CD4-positive, CD25-positive, alpha-beta regulatory T cell (primary cell): ENCODE measurements around the gene DPT. TPM values are rescaled to one million over a fixed set of nuclear protein-coding genes. Genes with fewer than 3 reads are reported as not detected.

Source experiments
- ATAC-seq, 2 donors: fragments of 150-1000 bp; cut with Tn5 transposase; one replicate each; pipeline ENCODE4 v1.10.0; 2021; ENCODE audit warnings: low read depth in 2 of 2, moderate number of reproducible peaks in 2 of 2, moderate library complexity in 1 of 2
- DNase-seq, 3 donors: peaks; one replicate each; pipeline versions ENCODE4 v3.0.0 to v3.0.0-alpha.2; 2012 to 2022; ENCODE audit warnings: mixed read lengths in 1 of 3
- H3K27ac ChIP-seq: one replicate; pipeline ENCODE4 v1.7.0; 2013; ENCODE audit warnings: mild to moderate bottlenecking, low read length; ENCODE audit not compliant: insufficient read depth, poor library complexity, severe bottlenecking
- H3K27me3 ChIP-seq: one replicate; pipeline ENCODE4 v1.7.0; 2013; ENCODE audit warnings: low read length; ENCODE audit not compliant: control insufficient read depth, insufficient read depth
- H3K36me3 ChIP-seq: one replicate; pipeline ENCODE4 v1.7.0; 2013; ENCODE audit warnings: mild to moderate bottlenecking, low read length, moderate library complexity; ENCODE audit not compliant: control insufficient read depth, insufficient read depth
- H3K4me1 ChIP-seq: 2 replicates; pipeline ENCODE4 v1.7.0; 2013; ENCODE audit warnings: mild to moderate bottlenecking, low read length; ENCODE audit not compliant: insufficient read depth, control insufficient read depth, poor library complexity, severe bottlenecking
- H3K4me3 ChIP-seq: one replicate; pipeline ENCODE4 v1.7.0; 2013; ENCODE audit warnings: low read depth, mild to moderate bottlenecking, low read length, moderate library complexity
- H3K9me3 ChIP-seq, 2 experiments: 1 replicate in 1 of 2; 2 replicates in 1 of 2; pipeline ENCODE4 v1.7.0; 2013; ENCODE audit warnings: low read length in 2 of 2, mild to moderate bottlenecking in 1 of 2, moderate library complexity in 1 of 2; ENCODE audit not compliant: control insufficient read depth in 2 of 2
- H3K27ac Mint-ChIP-seq, 3 donors: one replicate each; pipeline ENCODE4 v1.8.0; 2020 to 2022; ENCODE audit warnings: mild to moderate bottlenecking in 3 of 3, mixed read lengths in 3 of 3, moderate library complexity in 2 of 3
- H3K27me3 Mint-ChIP-seq: one replicate; pipeline ENCODE4 v1.8.0; 2022; ENCODE audit warnings: mild to moderate bottlenecking, mixed read lengths
- H3K36me3 Mint-ChIP-seq: one replicate; pipeline ENCODE4 v1.8.0; 2020; ENCODE audit warnings: mixed read lengths
- H3K4me1 Mint-ChIP-seq, 4 donors: one replicate each; pipeline ENCODE4 v1.8.0; 2020 to 2022; ENCODE audit warnings: mixed read lengths in 4 of 4, mild to moderate bottlenecking in 1 of 4
- H3K4me3 Mint-ChIP-seq, 4 donors: one replicate each; pipeline ENCODE4 v1.8.0; 2020 to 2022; ENCODE audit warnings: mild to moderate bottlenecking in 4 of 4, mixed read lengths in 4 of 4, moderate library complexity in 3 of 4
- H3K9me3 Mint-ChIP-seq, 7 donors: one replicate each; pipeline ENCODE4 v1.8.0; 2020 to 2022; ENCODE audit warnings: mixed read lengths in 7 of 7, mild to moderate bottlenecking in 3 of 7, moderate library complexity in 2 of 7
- polyA plus RNA-seq, 4 donors: library from polyadenylated mRNA; unstranded; fragments of 300-500 nt; fragmentation: Illumina TruSeq; gene quantifications; one replicate each; pipeline ENCODE4 v1.2.3, GENCODE V29; 2021
- total RNA-seq: library from RNA; stranded (reverse); gene quantifications from one replicate; pipeline ENCODE4 v1.2.3, GENCODE V29; 2022

Gene DPT
- total and polyA plus RNA-seq, 5 donors from 2014 or later, result not detected

DNA sequence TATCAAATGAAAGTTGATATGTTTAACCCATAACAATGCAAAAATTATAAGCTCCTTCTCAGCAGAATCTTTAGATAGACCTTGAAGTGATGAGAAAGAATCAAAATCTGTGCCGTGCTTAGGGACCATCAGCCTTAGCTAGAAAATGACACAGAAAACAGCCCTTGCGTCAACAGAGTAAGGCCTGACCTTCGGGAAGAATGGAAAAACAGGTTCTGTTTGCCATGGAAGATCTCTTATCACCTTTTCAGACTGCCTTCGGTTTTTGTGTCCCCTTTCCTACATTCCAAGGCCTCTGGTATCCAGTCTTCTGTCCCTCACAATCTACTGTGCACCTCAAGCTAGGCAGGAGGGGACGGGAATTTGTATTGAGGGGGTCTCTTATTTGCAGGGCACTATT lies 37.6 kb upstream of the DPT start:
- no peaks in the 10 kb centered on the region for H3K4me1 ChIP-seq
- Mint-ChIP-seq H3K36me3 (no peaks in the 10 kb centered on the region), H3K27me3 (peaks cover 7% of the 10 kb centered on the region), H3K4me3 (no peak overlapping the region), H3K4me1 (no peaks in the 10 kb centered on the region), H3K9me3 (peaks cover 0 to 2% (median 0%) of the 10 kb centered on the region in 7 donors), H3K27ac (no peak overlapping the region)
- ATAC-seq (no peak), DNase-seq (no peak)
- no peak overlapping the region for H3K4me3 ChIP-seq
- no peaks in the 10 kb centered on the region for H3K27me3 ChIP-seq
- no peak overlapping the region for H3K27ac ChIP-seq
- H3K9me3 ChIP-seq, result no peaks in the 10 kb centered on the region
- H3K36me3 ChIP-seq, result no peaks in the 10 kb centered on the region

DNA sequence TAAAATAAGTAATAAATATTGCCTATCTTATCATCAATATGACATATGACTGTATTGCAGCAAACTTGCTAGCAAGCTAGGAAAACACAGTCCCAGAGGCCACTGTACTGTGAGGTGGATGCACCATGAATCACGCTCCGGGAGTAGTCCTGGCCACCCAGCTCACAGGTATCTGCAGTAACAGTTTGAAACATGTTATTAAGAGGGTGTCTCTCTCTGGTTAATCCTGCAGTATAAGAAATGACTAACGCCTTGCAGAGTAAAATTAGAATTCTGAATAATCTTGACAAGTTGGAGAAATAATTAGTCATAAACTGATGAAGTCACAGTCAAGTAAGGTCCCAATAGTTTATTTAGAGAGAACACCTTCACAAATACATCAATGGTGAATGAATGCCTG lies 34.0 kb upstream of the DPT start:
- Histone ChIP-seq H3K4me3 (no peak overlapping the region), H3K36me3 (no peaks in the 10 kb centered on the region), H3K4me1 (no peaks in the 10 kb centered on the region), H3K27me3 (no peaks in the 10 kb centered on the region), H3K9me3 (no peaks in the 10 kb centered on the region), H3K27ac (no peak overlapping the region)
- Mint-ChIP-seq H3K27ac (no peak overlapping the region), H3K9me3 (peaks cover 0 to 2% (median 0%) of the 10 kb centered on the region in 7 donors), H3K4me3 (no peak overlapping the region), H3K4me1 (no peaks in the 10 kb centered on the region), H3K27me3 (peaks cover 1% of the 10 kb centered on the region), H3K36me3 (no peaks in the 10 kb centered on the region)
- ATAC-seq, result no peak
- no peak for DNase-seq

DNA sequence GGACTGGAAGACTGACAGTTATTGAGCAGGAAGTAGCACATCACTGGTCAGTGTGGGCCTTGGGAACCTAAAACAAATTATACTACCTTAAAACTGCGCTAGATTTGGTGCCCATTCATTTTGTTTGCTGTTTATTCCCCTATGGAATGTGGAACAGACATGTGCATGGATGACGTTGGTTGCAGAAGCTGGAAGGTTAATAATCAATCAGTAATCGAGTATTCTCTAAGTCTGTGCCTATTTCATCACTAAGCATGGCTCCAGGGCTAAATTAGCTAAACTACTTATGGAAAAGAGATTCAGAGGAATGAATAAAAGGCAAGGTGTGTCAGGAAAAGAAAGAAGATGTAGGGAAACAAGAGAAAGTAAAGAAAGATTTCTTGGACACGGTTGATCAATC lies 33.5 kb upstream of the DPT start:
- Histone ChIP-seq H3K9me3 (no peaks in the 10 kb centered on the region), H3K36me3 (no peaks in the 10 kb centered on the region), H3K27ac (no peak overlapping the region), H3K4me1 (no peaks in the 10 kb centered on the region), H3K27me3 (no peaks in the 10 kb centered on the region), H3K4me3 (no peak overlapping the region)
- H3K27ac Mint-ChIP-seq, result no peak overlapping the region
- ATAC-seq (no peak), DNase-seq (no peak)
- peaks cover 4% of the 10 kb centered on the region for H3K27me3 Mint-ChIP-seq
- H3K36me3 Mint-ChIP-seq, result no peaks in the 10 kb centered on the region
- H3K4me1 Mint-ChIP-seq, result no peaks in the 10 kb centered on the region
- H3K4me3 Mint-ChIP-seq, result no peak overlapping the region
- peaks cover 0 to 2% (median 0%) of the 10 kb centered on the region in 7 donors for H3K9me3 Mint-ChIP-seq

GRCh38 chr1:168760781-168761180 lies 31.8 kb upstream of the DPT start:
- Histone ChIP-seq H3K36me3 (no peaks in the 10 kb centered on the region), H3K27me3 (no peaks in the 10 kb centered on the region), H3K4me1 (no peaks in the 10 kb centered on the region), H3K4me3 (no peak overlapping the region), H3K9me3 (no peaks in the 10 kb centered on the region), H3K27ac (no peak overlapping the region)
- peaks cover 0 to 2% (median 0%) of the 10 kb centered on the region in 7 donors for H3K9me3 Mint-ChIP-seq
- no peak for DNase-seq
- H3K36me3 Mint-ChIP-seq, result no peaks in the 10 kb centered on the region
- peaks cover 8% of the 10 kb centered on the region for H3K27me3 Mint-ChIP-seq
- H3K4me3 Mint-ChIP-seq, result no peak overlapping the region
- no peaks in the 10 kb centered on the region for H3K4me1 Mint-ChIP-seq
- no peak for ATAC-seq
- no peak overlapping the region for H3K27ac Mint-ChIP-seq

GRCh38 chr1:168760241-168760640 lies 31.2 kb upstream of the DPT start:
- H3K9me3 Mint-ChIP-seq, result peaks cover 0 to 2% (median 0%) of the 10 kb centered on the region in 7 donors
- no peaks in the 10 kb centered on the region for H3K27me3 ChIP-seq
- H3K27ac Mint-ChIP-seq, result no peak overlapping the region
- H3K4me1 ChIP-seq, result no peaks in the 10 kb centered on the region
- H3K9me3 ChIP-seq, result no peaks in the 10 kb centered on the region
- H3K27me3 Mint-ChIP-seq, result peaks cover 8% of the 10 kb centered on the region
- H3K4me1 Mint-ChIP-seq, result no peaks in the 10 kb centered on the region
- no peaks in the 10 kb centered on the region for H3K36me3 ChIP-seq
- H3K36me3 Mint-ChIP-seq, result no peaks in the 10 kb centered on the region
- ATAC-seq, result no peak
- no peak overlapping the region for H3K4me3 Mint-ChIP-seq
- no peak overlapping the region for H3K27ac ChIP-seq
- no peak overlapping the region for H3K4me3 ChIP-seq
- no peak for DNase-seq

GRCh38 chr1:168759077-168759476 lies 30.1 kb upstream of the DPT start:
- Mint-ChIP-seq H3K4me1 (no peaks in the 10 kb centered on the region), H3K9me3 (peaks cover 0 to 2% (median 0%) of the 10 kb centered on the region in 7 donors), H3K36me3 (no peaks in the 10 kb centered on the region), H3K27me3 (peaks cover 10% of the 10 kb centered on the region), H3K27ac (no peak overlapping the region), H3K4me3 (no peak overlapping the region)
- Histone ChIP-seq H3K4me1 (no peaks in the 10 kb centered on the region), H3K27me3 (no peaks in the 10 kb centered on the region), H3K36me3 (no peaks in the 10 kb centered on the region), H3K4me3 (no peak overlapping the region), H3K27ac (no peak overlapping the region), H3K9me3 (no peaks in the 10 kb centered on the region)
- DNase-seq (no peak), ATAC-seq (no peak)

GRCh38 chr1:168758503-168758902 lies 29.5 kb upstream of the DPT start:
- Mint-ChIP-seq H3K36me3 (no peaks in the 10 kb centered on the region), H3K27ac (no peak overlapping the region)

GRCh38 chr1:168755800-168756418 lies 26.9 kb upstream of the DPT start:
- Mint-ChIP-seq H3K4me1 (no peaks in the 10 kb centered on the region), H3K36me3 (no peaks in the 10 kb centered on the region), H3K9me3 (peaks cover 0 to 2% (median 0%) of the 10 kb centered on the region in 7 donors), H3K27me3 (peaks cover 31% of the 10 kb centered on the region), H3K27ac (no peak overlapping the region), H3K4me3 (no peak overlapping the region)
- DNase-seq (no peak), ATAC-seq (no peak)
- H3K4me3 ChIP-seq, result no peak overlapping the region
- no peak overlapping the region for H3K27ac ChIP-seq
- no peaks in the 10 kb centered on the region for H3K4me1 ChIP-seq
- no peaks in the 10 kb centered on the region for H3K9me3 ChIP-seq
- H3K27me3 ChIP-seq, result peaks cover 2% of the 10 kb centered on the region
- H3K36me3 ChIP-seq, result no peaks in the 10 kb centered on the region

More at GRCh38 chr1:168758503-168758902, 29.5 kb upstream of the DPT start:
- peaks cover 12% of the 10 kb centered on the region for H3K27me3 Mint-ChIP-seq
- no peaks in the 10 kb centered on the region for H3K4me1 ChIP-seq
- no peak overlapping the region for H3K27ac ChIP-seq
- H3K4me3 Mint-ChIP-seq, result no peak overlapping the region
- ATAC-seq (no peak), DNase-seq (no peak)
- no peak overlapping the region for H3K4me3 ChIP-seq
- peaks cover 0 to 2% (median 0%) of the 10 kb centered on the region in 7 donors for H3K9me3 Mint-ChIP-seq
- H3K36me3 ChIP-seq, result no peaks in the 10 kb centered on the region
- H3K27me3 ChIP-seq, result no peaks in the 10 kb centered on the region
- no peaks in the 10 kb centered on the region for H3K4me1 Mint-ChIP-seq
- no peaks in the 10 kb centered on the region for H3K9me3 ChIP-seq
